Measurements from ENCODE around the gene GNAZ.

- TF ChIP-seq CTCF (IDR thresholded peaks at IDR 0.05; ENCODE audit: insufficient read depth, low read length): no peak
- no peak for TF ChIP-seq POLR2AphosphoS5 (IDR thresholded peaks at IDR 0.05; ENCODE audit: low read depth)
- TF ChIP-seq, protein P1, sequence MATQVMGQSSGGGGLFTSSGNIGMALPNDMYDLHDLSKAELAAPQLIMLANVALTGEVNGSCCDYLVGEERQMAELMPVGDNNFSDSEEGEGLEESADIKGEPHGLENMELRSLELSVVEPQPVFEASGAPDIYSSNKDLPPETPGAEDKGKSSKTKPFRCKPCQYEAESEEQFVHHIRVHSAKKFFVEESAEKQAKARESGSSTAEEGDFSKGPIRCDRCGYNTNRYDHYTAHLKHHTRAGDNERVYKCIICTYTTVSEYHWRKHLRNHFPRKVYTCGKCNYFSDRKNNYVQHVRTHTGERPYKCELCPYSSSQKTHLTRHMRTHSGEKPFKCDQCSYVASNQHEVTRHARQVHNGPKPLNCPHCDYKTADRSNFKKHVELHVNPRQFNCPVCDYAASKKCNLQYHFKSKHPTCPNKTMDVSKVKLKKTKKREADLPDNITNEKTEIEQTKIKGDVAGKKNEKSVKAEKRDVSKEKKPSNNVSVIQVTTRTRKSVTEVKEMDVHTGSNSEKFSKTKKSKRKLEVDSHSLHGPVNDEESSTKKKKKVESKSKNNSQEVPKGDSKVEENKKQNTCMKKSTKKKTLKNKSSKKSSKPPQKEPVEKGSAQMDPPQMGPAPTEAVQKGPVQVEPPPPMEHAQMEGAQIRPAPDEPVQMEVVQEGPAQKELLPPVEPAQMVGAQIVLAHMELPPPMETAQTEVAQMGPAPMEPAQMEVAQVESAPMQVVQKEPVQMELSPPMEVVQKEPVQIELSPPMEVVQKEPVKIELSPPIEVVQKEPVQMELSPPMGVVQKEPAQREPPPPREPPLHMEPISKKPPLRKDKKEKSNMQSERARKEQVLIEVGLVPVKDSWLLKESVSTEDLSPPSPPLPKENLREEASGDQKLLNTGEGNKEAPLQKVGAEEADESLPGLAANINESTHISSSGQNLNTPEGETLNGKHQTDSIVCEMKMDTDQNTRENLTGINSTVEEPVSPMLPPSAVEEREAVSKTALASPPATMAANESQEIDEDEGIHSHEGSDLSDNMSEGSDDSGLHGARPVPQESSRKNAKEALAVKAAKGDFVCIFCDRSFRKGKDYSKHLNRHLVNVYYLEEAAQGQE (IDR thresholded peaks at IDR 0.05; ENCODE audit: insufficient replicate concordance, low read depth): no peak
- TF ChIP-seq SPI1 (IDR thresholded peaks at IDR 0.05; ENCODE audit: borderline replicate concordance, low read depth): no peak
- TF ChIP-seq GABPA (IDR thresholded peaks at IDR 0.05; ENCODE audit: low read depth): no peak
Observed at GRCh38 chr22:23079814-23080521, 9.6 kb downstream of the GNAZ start.

All from HL-60 (cell line).